Activated gamma-delta T cell treated with Interleukin-2 at 50 U/mL for 16 hours (primary cell): ENCODE measurements around the gene AIG1.
"Not testable (repeated sequence)": the region's sequence is repeated elsewhere in the genome, so short reads cannot be mapped to it uniquely, and the experiment has no call there.

Experiments used
- DNase-seq: peaks from one replicate; pipeline ENCODE4 v3.0.0-alpha.2; 2020

The AIG1 gene, protein sequence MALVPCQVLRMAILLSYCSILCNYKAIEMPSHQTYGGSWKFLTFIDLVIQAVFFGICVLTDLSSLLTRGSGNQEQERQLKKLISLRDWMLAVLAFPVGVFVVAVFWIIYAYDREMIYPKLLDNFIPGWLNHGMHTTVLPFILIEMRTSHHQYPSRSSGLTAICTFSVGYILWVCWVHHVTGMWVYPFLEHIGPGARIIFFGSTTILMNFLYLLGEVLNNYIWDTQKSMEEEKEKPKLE

DNA sequence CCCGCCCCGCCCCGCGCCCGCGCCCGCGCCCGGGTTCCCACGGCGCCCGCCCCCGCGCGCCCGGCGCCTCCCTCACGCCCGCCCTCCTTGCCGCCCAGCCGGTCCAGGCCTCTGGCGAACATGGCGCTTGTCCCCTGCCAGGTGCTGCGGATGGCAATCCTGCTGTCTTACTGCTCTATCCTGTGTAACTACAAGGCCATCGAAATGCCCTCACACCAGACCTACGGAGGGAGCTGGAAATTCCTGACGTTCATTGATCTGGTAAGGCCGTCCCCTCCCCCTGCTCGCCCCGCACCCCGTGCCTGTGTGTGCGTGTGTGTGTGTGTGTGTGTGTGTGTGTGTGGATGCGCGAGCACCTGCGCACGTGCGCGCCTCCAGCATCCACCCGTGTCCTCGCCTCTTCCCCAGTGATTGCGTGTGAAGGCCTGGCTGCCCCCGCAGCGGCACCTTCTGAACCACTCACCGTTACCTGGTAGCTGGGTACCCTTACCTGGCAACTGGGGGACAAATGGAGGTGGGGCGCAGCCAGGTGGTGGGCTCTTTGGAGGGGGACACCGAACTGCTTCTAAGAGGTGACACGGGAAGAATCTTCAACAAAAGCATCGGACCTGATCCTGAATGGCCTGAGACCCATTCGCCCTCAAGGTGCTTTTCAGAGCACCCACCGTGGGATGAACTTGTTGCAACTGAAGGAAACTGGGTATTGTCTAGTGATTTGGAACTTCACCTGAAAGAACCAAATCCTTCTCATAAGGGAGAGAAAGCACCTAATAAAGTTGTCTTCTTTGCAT lies at the start of gene AIG1:
Gene AIG1, plus strand, starts transcription at position 84 of the 791 bp plus-strand sequence. Its CDS starts 37 bp downstream, at position 121.
- DNase-seq, result peak; percentile 49

DNA sequence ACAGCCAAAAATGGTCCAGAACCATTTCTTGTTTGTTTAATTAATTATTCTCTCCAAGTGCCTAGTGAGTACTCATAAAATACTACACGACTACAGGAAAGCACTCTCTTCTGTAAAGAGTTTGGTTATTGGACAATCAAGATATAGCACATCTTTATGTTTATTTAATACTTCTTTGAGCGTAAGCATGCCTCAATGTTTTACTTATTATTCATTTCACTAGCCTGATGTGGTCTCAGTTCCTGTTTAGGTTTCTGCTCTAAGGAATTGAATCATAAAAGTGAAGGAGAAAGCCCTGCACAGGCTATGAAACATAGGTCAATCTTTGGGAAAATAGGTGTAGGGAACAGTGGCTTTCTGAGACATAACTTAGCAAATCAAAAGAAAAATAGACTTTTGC lies 45.9 kb upstream of the AIG1 start:
- no peak for DNase-seq

DNA sequence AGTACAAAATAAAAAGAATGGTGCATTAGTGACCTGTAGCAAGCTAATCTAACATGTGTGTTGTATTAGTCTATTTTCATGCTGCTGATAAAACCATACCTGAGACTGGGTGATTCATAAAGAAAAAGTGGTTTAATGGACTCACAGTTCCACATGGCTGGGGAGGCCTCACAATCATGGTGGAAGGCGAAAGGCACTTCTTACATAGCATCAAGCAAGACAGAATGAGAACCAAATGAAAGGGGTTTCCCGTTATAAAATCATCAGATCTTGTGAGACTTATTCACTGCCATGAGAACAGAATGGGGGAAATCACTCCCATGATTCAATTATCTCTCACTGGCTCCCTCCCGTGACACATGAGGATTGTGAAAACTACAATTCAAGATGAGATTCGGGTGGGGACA lies 45.4 kb upstream of the AIG1 start:
- no peak for DNase-seq

DNA sequence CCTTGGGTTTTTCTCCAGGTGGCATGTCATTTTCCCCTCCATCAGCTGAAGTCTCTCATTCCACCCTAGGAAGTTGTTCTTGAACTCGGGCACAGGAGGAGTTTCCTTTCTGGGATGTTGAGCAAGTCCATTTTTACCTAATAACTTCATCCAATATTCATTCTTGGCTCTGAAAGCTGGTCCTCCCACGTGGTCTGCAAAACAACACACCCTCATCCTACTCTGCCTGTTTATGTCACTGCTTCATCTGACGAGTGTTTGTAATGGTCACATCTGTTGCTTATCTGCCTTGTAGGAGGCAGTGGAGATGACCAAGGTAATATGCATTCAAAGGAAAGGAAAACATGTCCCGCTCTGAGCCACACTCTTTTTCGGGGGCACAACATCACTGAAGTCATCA lies 41.7 kb upstream of the AIG1 start:
- DNase-seq, result no peak

DNA sequence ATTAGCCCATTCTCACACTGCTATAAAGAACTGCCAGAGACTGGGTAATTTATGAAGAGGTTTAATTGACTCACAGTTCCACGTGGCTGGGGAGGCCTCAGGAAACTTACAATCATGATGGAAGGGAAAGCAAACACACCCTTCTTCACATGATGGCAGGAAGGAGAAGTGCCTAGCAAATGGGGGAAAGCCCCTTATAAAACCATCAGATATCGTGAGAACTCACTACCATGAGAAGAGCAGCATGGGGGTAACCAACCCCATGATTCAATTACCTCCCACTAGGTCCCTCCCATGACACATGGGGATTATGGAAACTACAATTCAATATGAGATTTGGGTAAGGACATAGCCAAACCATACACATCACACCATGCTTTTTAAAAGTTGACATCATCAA lies 39.8 kb upstream of the AIG1 start:
- not testable (repeated sequence) for DNase-seq

DNA sequence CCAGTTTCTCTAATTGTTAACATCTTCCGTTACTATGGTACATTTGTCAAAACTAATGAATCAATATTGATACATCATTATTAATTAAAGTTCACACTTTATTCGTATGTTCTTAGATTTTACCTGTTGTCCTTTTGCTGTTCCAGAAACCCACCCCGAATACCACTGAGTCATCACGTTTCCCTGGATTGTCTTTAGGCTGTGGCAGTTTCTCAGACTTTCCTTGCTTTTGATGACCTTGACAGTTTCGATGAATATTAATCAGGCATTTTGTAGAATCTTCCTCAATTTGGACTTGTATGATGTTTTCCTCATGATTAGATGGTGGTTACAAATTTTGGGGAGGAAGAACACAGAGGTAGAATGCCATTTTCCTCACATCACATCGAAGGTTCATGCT lies 39.1 kb upstream of the AIG1 start:
- DNase-seq, result no peak

DNA sequence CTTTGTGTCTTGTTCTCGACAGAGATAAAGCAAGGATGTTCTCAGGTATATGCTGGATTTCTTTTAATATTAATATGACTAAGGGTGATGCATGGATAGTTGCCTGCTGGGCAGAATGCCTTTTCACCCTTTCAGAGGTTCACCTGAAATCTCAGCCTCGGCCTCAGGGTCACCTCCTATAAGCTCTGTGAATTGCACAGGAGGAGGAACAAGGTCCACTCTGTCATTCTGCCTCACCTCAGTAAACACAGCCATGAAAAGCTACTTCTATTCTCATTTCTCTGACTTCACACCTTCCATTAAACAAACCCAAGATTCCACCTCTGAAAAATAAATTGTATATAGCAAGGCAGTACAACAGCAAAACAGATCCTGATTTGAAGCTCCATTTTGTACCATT lies 38.1 kb upstream of the AIG1 start:
- DNase-seq, result no peak

DNA sequence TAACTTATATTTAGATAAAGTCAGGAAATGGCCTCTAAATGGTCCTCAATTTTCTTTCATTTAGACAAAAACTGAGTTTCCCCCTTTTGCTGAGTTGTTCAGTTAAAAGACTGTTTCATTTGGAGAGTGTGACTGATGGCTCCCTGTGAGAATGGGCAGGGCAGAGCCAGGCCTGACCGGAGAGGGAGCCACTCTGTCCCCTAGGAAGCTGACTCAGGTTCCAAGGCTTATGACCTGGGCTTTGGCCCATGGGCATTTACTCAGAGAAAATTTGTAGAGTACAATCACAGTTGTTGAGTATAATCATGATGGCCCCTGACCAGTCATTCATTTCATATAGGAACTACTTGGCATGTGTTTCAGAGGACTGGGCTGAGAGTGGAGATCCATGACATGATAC lies 37.0 kb upstream of the AIG1 start:
- DNase-seq, result no peak

DNA sequence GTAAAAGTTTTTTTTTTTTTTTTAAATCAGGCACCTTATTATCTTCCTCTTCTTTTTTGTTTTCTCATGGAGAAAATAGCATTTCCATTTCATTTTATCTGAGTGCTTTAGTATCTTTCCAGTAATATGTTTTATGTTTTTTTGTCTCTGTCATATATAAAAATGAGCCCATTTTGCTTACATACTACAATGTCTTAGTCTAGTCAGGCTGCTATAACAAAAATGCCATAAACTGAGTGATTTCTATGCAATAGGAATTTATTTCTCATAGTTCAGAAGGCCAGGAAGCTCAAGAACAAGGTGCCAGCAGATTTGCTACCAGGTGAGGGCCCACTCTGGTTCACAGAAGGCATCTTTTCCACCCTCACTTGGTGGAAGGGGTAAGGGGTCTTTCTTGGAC lies 35.7 kb upstream of the AIG1 start:
- no peak for DNase-seq

DNA sequence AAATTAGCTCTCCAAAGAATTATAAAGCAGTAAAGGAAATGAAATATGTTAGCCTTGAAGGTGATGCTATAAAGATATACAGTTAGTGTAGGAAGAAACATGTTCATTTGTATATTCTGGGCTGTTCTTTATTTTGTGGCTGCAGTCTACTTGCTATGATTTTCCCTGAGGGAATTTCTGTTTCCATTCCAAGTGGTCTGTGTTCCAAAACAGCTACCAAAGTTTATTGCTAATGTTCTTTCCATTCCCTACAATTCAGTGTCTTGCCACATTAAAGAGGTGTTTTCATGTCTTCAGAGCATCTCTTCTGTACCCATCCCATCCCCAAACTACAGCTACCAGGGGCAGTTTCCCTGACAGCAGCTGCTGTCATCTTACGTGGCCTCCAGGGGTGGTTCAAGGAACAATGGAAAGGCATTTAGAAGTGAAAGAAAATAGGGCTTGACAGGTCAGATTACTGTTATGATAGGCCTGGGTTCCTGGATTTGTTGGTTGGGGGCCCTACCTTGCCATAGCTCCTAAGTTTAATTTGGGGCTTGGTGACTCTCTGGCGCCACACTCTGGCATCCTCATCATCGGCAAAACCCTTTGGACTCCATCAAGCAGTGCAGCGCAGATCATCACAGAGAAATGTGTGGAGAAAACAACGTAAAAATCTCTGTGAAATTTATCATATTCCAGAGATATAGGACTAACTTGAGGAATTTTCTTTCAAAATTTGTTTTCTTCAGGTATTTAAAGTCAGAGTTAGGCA lies 33.8 kb upstream of the AIG1 start:
- peak; percentile 35 for DNase-seq

DNA sequence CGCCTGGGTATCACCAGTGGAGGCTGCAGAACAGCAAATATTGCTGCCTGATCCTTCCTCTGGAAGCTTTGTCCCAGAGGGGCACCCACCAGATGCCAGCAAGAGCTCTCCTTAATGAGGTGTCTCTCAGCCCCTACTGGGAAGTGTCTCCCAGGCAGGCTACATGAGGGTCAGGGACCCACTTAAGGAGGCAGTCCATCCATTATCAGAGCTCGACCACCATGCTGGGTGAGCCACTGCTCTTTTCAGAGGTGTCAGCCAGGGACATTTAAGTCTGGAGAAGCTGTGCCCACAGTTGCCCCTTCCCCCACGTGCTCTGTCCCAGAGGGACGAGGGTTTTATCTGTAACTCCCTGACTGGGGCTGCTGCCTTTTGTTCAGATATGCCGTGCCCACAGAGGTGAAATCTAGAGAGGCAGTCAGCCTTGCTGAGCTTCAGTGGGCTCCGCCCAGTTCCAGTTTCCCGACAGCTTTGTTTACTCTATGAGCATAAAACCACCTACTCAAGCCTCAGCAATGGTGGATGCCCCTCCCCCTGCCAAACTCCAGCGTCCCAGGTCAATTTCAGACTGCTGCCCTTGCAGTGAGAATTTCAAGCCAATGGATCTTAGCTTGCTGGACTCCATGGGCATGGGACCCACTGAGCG lies 25.9 kb upstream of the AIG1 start:
- no peak for DNase-seq

DNA sequence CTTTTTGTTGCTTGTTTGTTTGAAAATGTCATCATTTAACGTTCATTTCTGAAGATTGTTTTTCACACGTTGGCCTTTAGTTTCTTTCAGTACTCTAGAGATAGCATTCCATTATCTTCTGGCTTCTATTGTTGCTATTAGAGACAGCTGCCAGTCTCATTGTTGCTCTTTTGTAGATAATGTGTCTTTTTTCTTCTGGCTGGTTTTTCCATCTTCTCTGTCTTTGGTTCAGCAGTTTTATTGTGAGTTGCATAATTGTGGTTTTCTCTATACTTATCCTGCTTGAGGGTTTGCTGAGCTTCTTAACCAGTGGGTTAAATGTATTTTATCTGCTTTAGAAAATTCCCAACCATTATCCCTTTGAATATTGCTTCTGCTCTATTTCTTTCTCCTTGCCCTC lies 23.2 kb upstream of the AIG1 start:
- DNase-seq, result no peak

DNA sequence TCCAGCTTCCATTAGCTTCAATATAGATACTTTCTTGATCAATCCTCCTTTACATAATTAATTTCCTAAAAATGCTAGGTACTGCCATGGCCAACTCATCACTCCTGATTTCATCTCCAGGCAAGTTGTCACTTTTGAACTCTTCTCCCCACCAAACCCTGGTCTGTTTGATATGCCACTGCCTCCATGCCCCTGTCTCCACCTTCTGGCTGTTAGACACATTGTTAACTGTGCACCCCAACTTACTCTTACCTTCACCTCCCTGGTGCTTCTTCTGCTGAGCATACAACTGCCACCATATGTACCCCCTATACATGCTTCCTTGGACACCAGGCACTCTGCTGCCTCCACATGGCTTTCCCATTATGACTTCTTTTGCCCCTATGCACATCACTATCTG lies 21.9 kb upstream of the AIG1 start:
- no peak for DNase-seq

DNA sequence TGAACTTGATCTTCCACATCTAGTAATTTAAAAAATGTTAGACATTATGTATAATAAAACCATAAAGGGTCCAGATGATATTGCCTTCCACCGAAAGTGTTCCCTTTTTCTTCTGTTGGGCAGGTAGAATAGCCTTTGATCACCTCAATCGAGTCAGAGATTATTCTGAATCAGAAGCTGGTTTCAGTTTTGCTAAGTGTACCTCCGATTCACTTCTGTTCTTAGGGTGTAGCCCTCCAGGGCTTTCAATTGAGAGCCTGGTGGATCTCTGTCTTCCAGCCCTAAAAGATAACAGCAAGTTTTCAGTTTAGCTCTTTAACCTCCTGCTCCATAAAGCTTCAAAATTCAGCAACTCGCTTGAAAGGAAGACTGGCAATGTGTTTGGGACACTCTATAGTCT lies 21.1 kb upstream of the AIG1 start:
- DNase-seq, result no peak

DNA sequence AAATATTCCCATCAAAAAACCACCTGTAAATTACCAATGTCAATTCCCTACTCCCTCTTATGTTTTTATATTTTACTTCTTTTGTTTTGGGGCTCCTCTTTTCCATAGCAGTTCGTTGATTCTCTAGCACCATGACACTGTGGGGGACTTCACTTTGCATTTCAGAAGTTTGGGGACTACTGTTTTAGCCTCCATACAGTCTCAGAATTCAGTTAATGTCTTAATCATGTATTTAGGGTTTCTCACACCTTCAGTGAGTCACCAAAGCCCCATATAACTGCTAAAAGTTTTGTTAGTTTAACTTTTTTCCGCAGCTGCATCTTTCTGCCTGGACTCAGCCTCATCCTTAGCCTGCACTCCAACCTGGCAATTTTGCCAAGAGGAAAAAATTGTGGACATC lies 20.7 kb upstream of the AIG1 start:
- no peak for DNase-seq

DNA sequence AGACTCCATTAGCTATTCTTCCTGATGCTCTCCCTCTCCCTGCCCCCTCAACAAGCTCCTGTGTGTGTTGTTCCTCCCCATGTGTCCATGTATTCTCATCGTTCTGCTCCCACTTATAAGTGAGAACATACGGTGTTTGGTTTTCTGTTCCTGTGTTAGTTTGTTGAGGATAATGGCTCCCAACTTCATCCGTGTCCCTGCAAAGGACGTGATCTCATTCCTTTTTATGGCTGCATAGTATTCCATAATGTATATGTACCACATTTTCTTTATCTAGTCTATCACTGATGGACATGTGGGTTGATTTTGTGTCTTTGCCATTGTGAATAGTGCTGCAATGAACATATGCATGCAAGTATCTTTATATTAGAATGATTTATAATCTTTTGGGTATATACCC lies 16.3 kb upstream of the AIG1 start:
- DNase-seq, result not testable (repeated sequence)

DNA sequence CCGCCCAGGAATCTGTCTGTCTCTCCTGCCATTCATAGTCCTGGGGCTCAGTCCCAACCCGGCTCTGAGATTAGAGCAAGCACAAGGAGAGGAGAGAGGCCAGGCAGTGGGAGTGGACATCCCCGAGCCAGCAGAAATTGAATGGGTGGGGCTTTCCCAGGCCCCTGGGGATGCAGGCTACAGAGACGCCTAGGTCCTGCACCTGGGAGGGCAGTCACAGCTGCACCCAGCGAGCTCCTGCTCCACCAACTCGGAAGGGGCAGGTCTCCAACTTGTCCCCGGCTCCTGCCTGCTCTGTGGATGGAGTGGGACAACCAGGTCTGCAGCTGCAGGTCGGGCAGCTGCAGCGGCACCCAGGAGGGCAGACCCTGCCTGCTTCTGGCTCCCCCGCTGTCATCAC lies 11.1 kb upstream of the AIG1 start:
- DNase-seq, result no peak

DNA sequence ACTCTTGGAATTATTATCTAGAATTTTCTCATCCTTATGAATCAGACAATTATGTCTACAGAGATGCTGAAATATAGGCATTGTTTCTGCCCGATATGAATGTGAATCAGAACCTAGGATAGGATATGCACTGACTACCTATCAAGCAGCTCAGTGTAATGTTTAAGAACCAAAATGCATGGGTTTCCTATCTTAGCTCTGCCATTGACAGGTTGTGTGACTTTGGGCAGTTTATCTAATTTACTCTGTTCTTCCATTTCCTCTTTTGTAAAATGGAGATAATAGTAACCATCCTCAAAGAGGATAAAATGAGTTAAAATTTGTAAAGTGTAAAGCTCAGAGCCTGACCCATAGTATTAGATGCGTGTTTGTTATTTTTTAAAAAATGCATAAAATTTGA lies 10.2 kb upstream of the AIG1 start:
- DNase-seq, result no peak

DNA sequence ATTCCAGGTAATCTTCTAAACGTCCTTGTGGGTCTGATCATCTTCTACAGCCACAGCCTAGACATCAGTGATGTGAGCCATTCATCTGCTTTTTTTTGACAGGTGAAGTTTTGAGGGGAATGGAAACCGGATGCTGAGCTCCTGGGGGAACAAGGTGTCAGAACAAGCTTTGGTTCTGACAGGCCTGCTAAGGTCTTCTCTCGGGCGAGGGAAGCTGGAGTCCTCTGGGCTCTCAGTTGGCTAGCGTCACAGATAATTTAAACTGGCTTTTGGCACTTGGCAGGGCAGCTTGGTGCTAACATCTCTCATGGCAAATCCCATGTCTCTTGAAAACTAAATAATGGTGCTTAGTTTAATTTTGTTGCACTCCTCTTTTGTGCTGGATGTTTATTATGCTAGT lies 8.4 kb upstream of the AIG1 start:
- DNase-seq, result no peak

DNA sequence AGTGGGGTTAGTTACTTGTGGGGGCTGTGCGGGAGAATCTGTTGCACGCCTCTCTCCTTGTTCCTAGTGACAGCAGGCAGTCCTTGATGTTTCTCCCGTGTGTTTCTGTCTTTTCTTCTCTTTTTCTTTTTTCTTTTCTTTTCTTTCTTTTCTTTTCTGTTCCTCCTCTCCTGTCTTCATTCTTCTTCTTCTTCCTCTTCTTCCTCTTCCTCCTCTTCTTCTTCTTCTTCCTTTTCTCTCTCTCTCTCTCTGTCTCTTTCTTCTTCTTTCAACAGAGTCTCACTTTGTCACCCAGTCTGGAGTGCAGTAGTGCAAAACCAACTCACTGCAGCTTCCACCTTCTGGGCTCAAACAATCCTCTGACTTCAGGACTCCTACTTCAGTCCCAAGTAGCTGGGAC lies 6.8 kb upstream of the AIG1 start:
- no peak for DNase-seq

DNA sequence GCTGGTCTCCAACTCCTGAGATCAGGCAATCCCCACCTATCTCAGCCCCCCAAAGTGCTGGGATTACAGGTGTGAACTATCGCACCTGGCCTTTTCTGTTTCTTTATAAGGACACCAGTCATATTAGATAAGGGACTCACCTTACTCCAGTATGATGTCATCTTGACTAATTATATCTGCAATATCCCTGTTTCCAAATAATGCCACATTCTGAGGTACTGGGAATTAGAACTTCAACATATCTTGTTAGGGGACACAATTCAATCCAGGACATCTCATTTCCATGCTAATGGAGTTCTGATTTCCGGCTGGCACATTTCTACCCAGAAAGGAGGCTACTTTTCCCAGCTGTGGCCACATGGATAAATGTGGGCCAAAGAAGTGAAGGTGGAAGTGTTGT lies 6.4 kb upstream of the AIG1 start:
- no peak for DNase-seq

DNA sequence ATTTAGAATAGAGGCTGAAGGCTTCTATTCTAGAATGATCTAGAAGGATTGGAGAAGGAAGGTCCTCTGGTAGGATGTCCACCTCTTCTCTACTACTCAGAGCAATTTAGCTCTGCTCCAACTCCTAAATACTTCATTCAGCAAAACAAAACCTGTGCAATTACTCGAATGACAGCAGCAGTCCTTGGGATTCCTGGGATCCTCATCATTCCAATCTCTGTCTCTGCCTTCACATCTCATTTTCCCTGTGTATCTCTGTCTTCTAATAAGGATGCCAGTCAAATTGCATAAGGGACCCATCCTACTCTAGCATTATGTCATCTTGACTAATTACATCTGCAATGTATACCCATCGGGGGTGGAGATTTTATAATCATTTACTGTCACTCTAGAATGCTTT lies 5.5 kb upstream of the AIG1 start:
- DNase-seq, result no peak

DNA sequence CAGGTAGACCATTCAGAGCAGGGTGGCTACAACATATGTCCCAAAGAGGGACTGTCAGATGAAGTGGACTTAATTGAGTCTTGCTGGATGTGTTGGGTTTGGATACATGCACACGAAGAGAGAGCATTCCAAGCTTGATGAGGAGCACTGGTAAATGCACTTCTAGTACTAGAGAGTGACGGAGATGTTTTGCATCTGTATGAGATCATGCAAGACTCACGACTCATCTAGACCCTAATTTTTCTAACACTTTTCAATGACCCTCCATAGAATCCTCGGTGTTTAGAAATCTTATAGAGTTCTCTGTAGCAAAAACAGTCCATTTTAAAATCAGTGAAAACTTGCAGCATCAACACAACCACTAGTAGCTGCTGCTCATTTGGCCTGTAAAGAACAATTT lies 4.8 kb upstream of the AIG1 start:
- no peak for DNase-seq

DNA sequence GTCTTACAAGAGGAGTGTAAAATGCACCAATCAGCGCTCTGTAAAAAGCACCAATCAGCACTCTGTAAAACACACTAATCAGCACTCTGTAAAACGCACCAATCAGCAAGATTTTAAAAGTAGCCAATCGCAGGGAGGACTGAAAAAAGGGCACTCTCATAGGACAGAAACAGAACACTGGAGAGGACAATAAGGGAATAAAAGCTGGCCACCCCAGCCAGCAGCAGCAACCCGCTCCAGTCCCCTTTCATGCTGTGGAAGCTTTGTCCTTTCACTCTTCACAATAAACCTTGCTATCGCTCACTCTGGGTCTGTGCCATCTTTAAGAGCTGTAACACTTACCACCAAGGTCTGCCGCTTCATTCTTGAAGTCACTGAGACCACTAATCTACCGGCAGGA lies 1.7 kb upstream of the AIG1 start:
- DNase-seq, result no peak
